Gastrocnemius medialis (tissue), 4 donors: ENCODE results near the gene ZP1. TPM values are rescaled to one million over a fixed set of nuclear protein-coding genes. Genes with fewer than 3 reads are reported as not detected.

Experiments
- ATAC-seq, 2 donors: fragments of 150-250 bp; one replicate each; pipeline ENCODE4 v1.9.1; 2016
- DNase-seq, 2 donors: peaks; one replicate each; pipeline ENCODE4 v3.0.0-alpha.2; 2019
- H3K27ac ChIP-seq, 4 donors: fragments of 200-600 bp; sonication (generic); 1 replicate in 1 of 4; 2 replicates in 3 of 4; pipeline ENCODE4 v1.5.1; 2016 to 2018; ENCODE audit warnings: mild to moderate bottlenecking in 2 of 4, moderate library complexity in 1 of 4
- H3K27me3 ChIP-seq, 3 donors: fragments of 200-600 bp; sonication (generic) in 2 of 3; 1 replicate in 1 of 3; 2 replicates in 2 of 3; pipeline versions ENCODE4 v1.5.1 to v1.6.0; 2016 to 2019; ENCODE audit warnings: mild to moderate bottlenecking in 1 of 3, moderate library complexity in 1 of 3
- H3K36me3 ChIP-seq, 2 donors: fragments of 200-600 bp; sonication (generic) in 1 of 2; one replicate each; pipeline ENCODE4 v1.5.1; 2017 to 2018
- H3K4me1 ChIP-seq, 2 donors: fragments of 200-600 bp; sonication (generic) in 1 of 2; one replicate each; pipeline ENCODE4 v1.5.1; 2016 to 2017; ENCODE audit warnings: mild to moderate bottlenecking in 2 of 2
- H3K4me3 ChIP-seq, 4 donors: fragments of 200-600 bp; sonication (generic) in 3 of 4; 1 replicate in 1 of 4; 2 replicates in 3 of 4; pipeline ENCODE4 v1.5.1; 2016 to 2019; ENCODE audit warnings: mild to moderate bottlenecking in 2 of 4
- H3K9me3 ChIP-seq, 3 donors: fragments of 200-600 bp; sonication (generic) in 2 of 3; 1 replicate in 1 of 3; 2 replicates in 2 of 3; pipeline ENCODE4 v1.5.1; 2016 to 2019
- POLR2A ChIP-seq, 2 donors: fragments of 450-650 bp; IDR thresholded peaks; one replicate each; pipeline ENCODE4 v1.6.1; 2017; ENCODE audit warnings: antibody characterized with exemption in 2 of 2, mild to moderate bottlenecking in 2 of 2, moderate library complexity in 2 of 2
- in situ Hi-C, 4 donors: fragments of 200-750 bp; cut with MboI; loops; one replicate each; pipeline versions ENCODE4 v1.15.0 to v1.8.0; 2017; ENCODE audit warnings: low sequenced_read_pairs in 4 of 4
- intact Hi-C: fragments of 100-400 bp; cut with DNase I; formaldehyde crosslinking; loops from one replicate; pipeline ENCODE4 v1.15.1; 2023; ENCODE audit warnings: low total_unique reads
- total RNA-seq, 4 donors: library from RNA; depleted of rRNA; stranded (reverse); fragments of >200 nt; gene quantifications; one replicate each; pipeline versions ENCODE4 v1.1.0 to v1.2.3, GENCODE V29; 2016
- TF ChIP-seq, protein P1 (sequence below), 5 experiments: fragments of 450-650 bp in 3 of 5; fragments of 200-600 bp in 2 of 5; sonication (generic) in 2 of 5; IDR thresholded peaks in 4 of 5; conservative IDR thresholded peaks in 1 of 5; 1 replicate in 4 of 5; 2 replicates in 1 of 5; pipeline ENCODE4 v1.5.1; 2016 to 2019; ENCODE audit warnings: antibody characterized with exemption in 5 of 5, mild to moderate bottlenecking in 3 of 5, moderate library complexity in 3 of 5

Gene ZP1
- total RNA-seq, 4 donors from 2014 or later = not detected

DNA sequence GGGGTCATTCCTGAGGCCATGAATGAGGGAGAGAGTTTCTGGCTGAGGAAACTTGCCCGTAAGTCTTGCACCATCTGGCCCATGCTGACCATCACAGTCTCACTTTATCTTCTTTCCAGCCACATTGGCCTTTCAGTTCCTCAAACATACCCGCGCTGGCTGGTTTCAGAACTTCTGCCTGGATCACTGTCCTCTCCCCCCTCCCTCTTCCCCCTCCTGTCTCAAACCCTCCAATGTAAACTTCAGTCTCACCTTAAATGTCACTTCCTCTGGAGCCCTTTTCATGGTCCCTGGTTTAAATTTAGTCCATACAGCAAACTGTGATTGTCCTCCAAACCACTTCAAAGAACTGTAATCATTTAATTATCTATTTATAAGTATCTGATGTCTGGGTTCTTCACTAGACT, 42.9 kb downstream of the ZP1 start:
- H3K36me3 ChIP-seq = no peaks in the 10 kb centered on the region
- ATAC-seq (no peak), DNase-seq (no peak)
- H3K27me3 ChIP-seq = no peaks in the 10 kb centered on the region
- H3K9me3 ChIP-seq = no peaks in the 10 kb centered on the region
- no peak overlapping the region for H3K4me3 ChIP-seq
- no peak overlapping the region for H3K27ac ChIP-seq
- peaks cover 24 to 31% of the 10 kb centered on the region in 2 donors for H3K4me1 ChIP-seq
- no peak for TF ChIP-seq POLR2A (IDR thresholded peaks at IDR 0.05)
- TF ChIP-seq, protein P1, sequence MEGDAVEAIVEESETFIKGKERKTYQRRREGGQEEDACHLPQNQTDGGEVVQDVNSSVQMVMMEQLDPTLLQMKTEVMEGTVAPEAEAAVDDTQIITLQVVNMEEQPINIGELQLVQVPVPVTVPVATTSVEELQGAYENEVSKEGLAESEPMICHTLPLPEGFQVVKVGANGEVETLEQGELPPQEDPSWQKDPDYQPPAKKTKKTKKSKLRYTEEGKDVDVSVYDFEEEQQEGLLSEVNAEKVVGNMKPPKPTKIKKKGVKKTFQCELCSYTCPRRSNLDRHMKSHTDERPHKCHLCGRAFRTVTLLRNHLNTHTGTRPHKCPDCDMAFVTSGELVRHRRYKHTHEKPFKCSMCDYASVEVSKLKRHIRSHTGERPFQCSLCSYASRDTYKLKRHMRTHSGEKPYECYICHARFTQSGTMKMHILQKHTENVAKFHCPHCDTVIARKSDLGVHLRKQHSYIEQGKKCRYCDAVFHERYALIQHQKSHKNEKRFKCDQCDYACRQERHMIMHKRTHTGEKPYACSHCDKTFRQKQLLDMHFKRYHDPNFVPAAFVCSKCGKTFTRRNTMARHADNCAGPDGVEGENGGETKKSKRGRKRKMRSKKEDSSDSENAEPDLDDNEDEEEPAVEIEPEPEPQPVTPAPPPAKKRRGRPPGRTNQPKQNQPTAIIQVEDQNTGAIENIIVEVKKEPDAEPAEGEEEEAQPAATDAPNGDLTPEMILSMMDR (IDR thresholded peaks at IDR 0.05 in 4 of 5, conservative IDR thresholded peaks at IDR 0.05 in 1 of 5) = no peak
- intact Hi-C loops (no loop called here), in situ Hi-C loops (loop anchor here in 1 of 4 donors (25.0 kb wide), 1 partner anchor 252 kb away; the partner anchor contains the start of gene VPS37C)

- no peaks in the 10 kb centered on the region for H3K27me3 ChIP-seq
- H3K36me3 ChIP-seq = no peaks in the 10 kb centered on the region
- H3K9me3 ChIP-seq = no peaks in the 10 kb centered on the region
- no peak overlapping the region for H3K27ac ChIP-seq
- intact Hi-C loops = no loop called here
- DNase-seq (no peak), ATAC-seq (no peak)
- H3K4me1 ChIP-seq = peaks cover 25 to 31% of the 10 kb centered on the region in 2 donors
- in situ Hi-C loops = loop anchor here in 1 of 4 donors (25.0 kb wide), 1 partner anchor 251 kb away; the partner anchor contains the start of gene VPS37C
- TF ChIP-seq, protein P1 (IDR thresholded peaks at IDR 0.05 in 4 of 5, conservative IDR thresholded peaks at IDR 0.05 in 1 of 5) = peak in 1 of 5 experiments; percentile 15
- no peak for TF ChIP-seq POLR2A (IDR thresholded peaks at IDR 0.05)
- H3K4me3 ChIP-seq = no peak overlapping the region
Measured at GRCh38 chr11:60910711-60911380, 43.5 kb downstream of the ZP1 start.

- no peak for ATAC-seq
- TF ChIP-seq, protein P1 (IDR thresholded peaks at IDR 0.05 in 4 of 5, conservative IDR thresholded peaks at IDR 0.05 in 1 of 5) = no peak
- no peak for TF ChIP-seq POLR2A (IDR thresholded peaks at IDR 0.05)
- peaks cover 36 to 40% of the 10 kb centered on the region in 2 donors for H3K4me1 ChIP-seq
- in situ Hi-C loops (loop anchor here in 1 of 4 donors (25.0 kb wide), 1 partner anchor 250 kb away; the partner anchor contains the start of gene VPS37C), intact Hi-C loops (no loop called here)
- H3K9me3 ChIP-seq = no peaks in the 10 kb centered on the region
- peak overlapping the region in 3 of 4 donors; percentile 93 to 98 (median 93) for H3K27ac ChIP-seq
- no peaks in the 10 kb centered on the region for H3K36me3 ChIP-seq
- H3K4me3 ChIP-seq = no peak overlapping the region
- DNase-seq = no peak
- H3K27me3 ChIP-seq = no peaks in the 10 kb centered on the region
Measured at GRCh38 chr11:60912223-60912850, 45.0 kb downstream of the ZP1 start.

DNA sequence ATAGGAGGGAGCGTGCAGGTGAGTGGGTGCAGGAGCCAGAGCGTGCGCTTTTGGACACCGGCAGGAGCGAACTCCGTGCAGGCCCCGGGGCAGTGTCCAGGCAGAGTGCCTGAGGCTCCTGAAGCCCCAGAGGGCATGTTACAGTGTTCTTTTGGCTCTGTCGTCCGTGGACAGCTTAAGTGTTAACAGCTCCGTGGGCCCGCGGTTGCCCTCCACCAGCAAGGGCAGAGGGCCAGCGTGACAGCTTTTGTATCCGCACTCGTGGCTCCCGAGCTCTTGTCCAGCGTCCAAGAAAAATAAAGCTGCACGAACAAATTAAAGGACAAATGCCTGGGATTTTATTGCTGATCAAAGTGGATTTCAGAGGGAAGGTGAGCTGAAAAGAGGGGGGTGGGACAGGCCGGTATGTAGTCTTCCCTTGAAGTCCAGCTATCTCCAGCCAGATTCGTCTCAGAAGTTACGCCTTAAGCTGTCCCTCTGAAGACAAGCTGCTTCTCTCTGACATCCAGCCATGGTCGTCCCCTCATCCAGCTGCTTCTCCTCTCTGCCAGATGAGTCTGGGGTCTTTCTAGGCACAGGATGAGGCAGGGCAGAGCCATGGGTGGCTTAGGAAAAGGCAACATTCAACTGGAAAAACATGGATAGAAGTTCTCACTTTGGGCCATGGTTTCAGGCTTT, 45.6 kb downstream of the ZP1 start:
- ATAC-seq = no peak
- no peak for DNase-seq
- in situ Hi-C loops = loop anchor here in 1 of 4 donors (25.0 kb wide), 1 partner anchor 249 kb away; the partner anchor contains the start of gene VPS37C
- Histone ChIP-seq H3K4me3 (peak overlapping the region; percentile 82 to 88 (median 84)), H3K36me3 (no peaks in the 10 kb centered on the region), H3K9me3 (no peaks in the 10 kb centered on the region), H3K27ac (peak overlapping the region; percentile 93 to 98 (median 94)), H3K27me3 (no peaks in the 10 kb centered on the region), H3K4me1 (peaks cover 42 to 43% of the 10 kb centered on the region in 2 donors)
- intact Hi-C loops = no loop called here
- no peak for TF ChIP-seq POLR2A (IDR thresholded peaks at IDR 0.05)
- TF ChIP-seq, protein P1 (IDR thresholded peaks at IDR 0.05 in 4 of 5, conservative IDR thresholded peaks at IDR 0.05 in 1 of 5) = no peak
